Stromal cell of bone marrow (primary cell): ENCODE measurements around the gene CPA2.
"Not testable (repeated sequence)": the region's sequence is repeated elsewhere in the genome, so short reads cannot be mapped to it uniquely, and the experiment has no call there.

Source experiments
- DNase-seq: peaks from one replicate; pipeline ENCODE4 v3.0.0-alpha.2; 2012; ENCODE audit warnings: low read depth

CPA2 gene

GRCh38 chr7:130266258-130266960, at the start of gene CPA2:
Gene CPA2 (plus strand): TSS chr7:130266863. CDS start chr7:130266882, 19 bp downstream.
- DNase-seq: no peak

GRCh38 chr7:130218806-130219620, 47.6 kb upstream of the CPA2 start:
- no peak for DNase-seq

GRCh38 chr7:130219871-130220270, 46.8 kb upstream of the CPA2 start:
- no peak for DNase-seq

- DNase-seq: no peak
Observed at GRCh38 chr7:130221746-130222145, 44.9 kb upstream of the CPA2 start.

GRCh38 chr7:130223646-130224045, 43.0 kb upstream of the CPA2 start:
- no peak for DNase-seq

- DNase-seq: no peak
Observed at GRCh38 chr7:130224210-130224609, 42.5 kb upstream of the CPA2 start.

- DNase-seq: peak; percentile 42
Observed at GRCh38 chr7:130224923-130225322, 41.7 kb upstream of the CPA2 start.

GRCh38 chr7:130226333-130226732, 40.3 kb upstream of the CPA2 start:
- no peak for DNase-seq

- DNase-seq: no peak
Observed at GRCh38 chr7:130227883-130228575, 38.6 kb upstream of the CPA2 start.

- DNase-seq: no peak
Observed at GRCh38 chr7:130228840-130229502, 37.7 kb upstream of the CPA2 start.

- not testable (repeated sequence) for DNase-seq
Observed at GRCh38 chr7:130229981-130230380, 36.7 kb upstream of the CPA2 start.

- DNase-seq: no peak
Observed at GRCh38 chr7:130231792-130232191, 34.9 kb upstream of the CPA2 start.

GRCh38 chr7:130232209-130232608, 34.5 kb upstream of the CPA2 start:
- no peak for DNase-seq

GRCh38 chr7:130234078-130234477, 32.6 kb upstream of the CPA2 start:
- DNase-seq: no peak

GRCh38 chr7:130236361-130236760, 30.3 kb upstream of the CPA2 start:
- DNase-seq: not testable (repeated sequence)

GRCh38 chr7:130240240-130240639, 26.4 kb upstream of the CPA2 start:
- no peak for DNase-seq

- peak; percentile 23 for DNase-seq
Observed at GRCh38 chr7:130242198-130243014, 24.3 kb upstream of the CPA2 start.

- peak; percentile 41 for DNase-seq
Observed at GRCh38 chr7:130243486-130243885, 23.2 kb upstream of the CPA2 start.

GRCh38 chr7:130246491-130246890, 20.2 kb upstream of the CPA2 start:
- not testable (repeated sequence) for DNase-seq

- not testable (repeated sequence) for DNase-seq
Observed at GRCh38 chr7:130248842-130249241, 17.8 kb upstream of the CPA2 start.

- DNase-seq: not testable (repeated sequence)
Observed at GRCh38 chr7:130249626-130250025, 17.0 kb upstream of the CPA2 start.
